ENCODE data around the gene GALM.
"Not testable (repeated sequence)": the region's sequence is repeated elsewhere in the genome, so short reads cannot be mapped to it uniquely, and the experiment has no call there.

GALM gene

DNA sequence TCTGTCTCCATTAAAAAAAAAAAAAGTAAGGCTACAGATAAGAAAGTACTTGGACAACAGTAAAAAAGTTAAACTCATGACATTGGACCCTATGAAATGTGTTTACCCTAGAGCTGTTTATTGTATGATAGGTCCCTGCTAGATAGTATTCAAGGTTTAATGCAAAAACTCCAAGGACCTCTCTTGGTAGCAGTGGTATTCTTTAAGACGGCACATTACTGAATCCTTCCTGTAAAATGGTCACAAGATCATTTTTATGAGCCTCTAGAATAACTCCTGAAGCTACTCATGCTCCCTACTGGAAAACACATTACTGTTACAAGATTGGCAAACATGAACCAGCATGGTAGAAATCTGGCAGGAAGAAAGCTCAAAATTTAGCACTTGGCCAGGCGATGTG lies 38.8 kb downstream of the GALM start:
- no peak for DNase-seq (ENCODE audit: low read depth)
- TF ChIP-seq, protein P1, sequence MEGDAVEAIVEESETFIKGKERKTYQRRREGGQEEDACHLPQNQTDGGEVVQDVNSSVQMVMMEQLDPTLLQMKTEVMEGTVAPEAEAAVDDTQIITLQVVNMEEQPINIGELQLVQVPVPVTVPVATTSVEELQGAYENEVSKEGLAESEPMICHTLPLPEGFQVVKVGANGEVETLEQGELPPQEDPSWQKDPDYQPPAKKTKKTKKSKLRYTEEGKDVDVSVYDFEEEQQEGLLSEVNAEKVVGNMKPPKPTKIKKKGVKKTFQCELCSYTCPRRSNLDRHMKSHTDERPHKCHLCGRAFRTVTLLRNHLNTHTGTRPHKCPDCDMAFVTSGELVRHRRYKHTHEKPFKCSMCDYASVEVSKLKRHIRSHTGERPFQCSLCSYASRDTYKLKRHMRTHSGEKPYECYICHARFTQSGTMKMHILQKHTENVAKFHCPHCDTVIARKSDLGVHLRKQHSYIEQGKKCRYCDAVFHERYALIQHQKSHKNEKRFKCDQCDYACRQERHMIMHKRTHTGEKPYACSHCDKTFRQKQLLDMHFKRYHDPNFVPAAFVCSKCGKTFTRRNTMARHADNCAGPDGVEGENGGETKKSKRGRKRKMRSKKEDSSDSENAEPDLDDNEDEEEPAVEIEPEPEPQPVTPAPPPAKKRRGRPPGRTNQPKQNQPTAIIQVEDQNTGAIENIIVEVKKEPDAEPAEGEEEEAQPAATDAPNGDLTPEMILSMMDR (conservative IDR thresholded peaks at IDR 0.05; ENCODE audit: low read length) = no peak
- H3K4me3 ChIP-seq (ENCODE audit: low read length) = no peak overlapping the region

DNA sequence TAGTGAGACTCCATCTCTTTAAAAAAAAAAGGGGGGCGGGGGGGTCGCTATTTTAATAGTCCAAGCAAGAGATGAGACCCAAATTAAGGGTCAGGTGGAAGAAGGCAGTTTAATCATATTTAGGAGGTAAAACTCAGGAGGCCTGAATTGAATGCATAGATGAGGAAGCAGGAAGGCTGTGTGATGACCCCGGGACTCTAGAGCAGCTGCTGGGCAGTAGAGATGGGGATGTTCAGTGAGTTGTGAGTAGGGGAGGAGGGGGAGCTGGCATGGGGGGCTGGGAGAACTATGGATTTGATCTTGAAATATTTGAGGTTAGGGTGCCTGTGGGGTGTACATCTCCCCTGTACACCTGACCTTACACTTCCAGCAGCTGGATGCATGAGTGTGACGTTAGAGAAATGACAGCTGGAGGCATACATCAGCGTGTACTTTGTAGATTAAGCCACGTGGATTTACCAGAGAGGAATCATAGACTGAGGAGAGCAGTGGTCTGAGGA lies 41.0 kb downstream of the GALM start:
- TF ChIP-seq, protein P1 (conservative IDR thresholded peaks at IDR 0.05; ENCODE audit: low read length) = no peak
- no peak for DNase-seq (ENCODE audit: low read depth)
- H3K4me3 ChIP-seq (ENCODE audit: low read length) = no peak overlapping the region

DNA sequence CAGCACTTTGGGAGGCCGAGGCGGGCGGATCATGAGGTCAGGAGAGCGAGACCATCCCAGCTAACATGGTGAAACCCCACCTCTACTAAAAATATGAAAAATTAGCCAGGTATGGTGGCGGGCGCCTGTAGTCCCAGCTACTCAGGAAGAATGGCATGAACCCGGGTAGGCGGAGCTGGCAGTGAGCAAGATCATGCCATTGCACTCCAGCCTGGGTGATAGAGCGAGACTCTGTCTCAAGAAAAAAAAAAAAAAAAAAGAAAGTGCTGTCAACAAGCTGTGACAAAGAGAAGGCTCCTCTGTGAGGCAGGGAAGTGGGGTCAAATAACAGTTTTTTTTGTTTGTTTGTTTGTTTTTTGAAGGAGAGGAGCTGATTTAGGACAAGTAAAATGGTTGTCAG lies 42.6 kb downstream of the GALM start:
- H3K4me3 ChIP-seq (ENCODE audit: low read length); DNase-seq (ENCODE audit: low read depth): not testable (repeated sequence)

DNA sequence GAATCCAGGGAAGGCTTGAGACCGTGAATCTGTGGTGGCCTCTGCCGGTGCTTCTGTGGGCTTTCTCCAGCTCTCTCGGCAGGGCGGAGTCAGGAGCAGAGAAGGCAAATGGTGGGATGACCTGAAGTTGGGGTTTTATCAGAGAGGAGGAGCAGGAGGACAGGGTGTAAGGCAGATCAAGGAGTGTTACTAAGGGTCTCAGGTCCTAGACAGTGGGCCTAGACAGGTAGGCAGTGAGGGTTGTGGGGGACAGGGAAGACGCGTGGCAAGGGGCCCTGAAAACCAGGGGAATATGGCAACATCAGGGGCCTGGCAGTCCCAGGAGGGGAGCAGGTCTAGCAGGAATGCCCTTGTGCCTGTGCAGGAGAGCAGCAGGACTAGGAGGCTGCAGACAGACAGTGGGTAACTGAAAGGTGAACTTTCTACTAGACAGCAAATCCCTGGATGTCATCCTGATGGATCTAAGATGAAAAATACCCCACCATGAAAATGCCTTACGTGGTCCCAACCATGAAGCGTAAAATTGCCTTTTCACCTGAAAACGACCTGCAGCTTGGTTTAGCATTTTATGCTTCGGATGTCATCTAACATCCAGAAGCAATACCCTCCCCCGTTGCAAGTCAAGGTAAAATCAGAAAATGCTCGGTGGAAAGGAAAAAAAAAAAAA lies 43.1 kb downstream of the GALM start:
- TF ChIP-seq, protein P1 (conservative IDR thresholded peaks at IDR 0.05; ENCODE audit: low read length) = no peak
- DNase-seq (ENCODE audit: low read depth) = no peak
- no peak overlapping the region for H3K4me3 ChIP-seq (ENCODE audit: low read length)

DNA sequence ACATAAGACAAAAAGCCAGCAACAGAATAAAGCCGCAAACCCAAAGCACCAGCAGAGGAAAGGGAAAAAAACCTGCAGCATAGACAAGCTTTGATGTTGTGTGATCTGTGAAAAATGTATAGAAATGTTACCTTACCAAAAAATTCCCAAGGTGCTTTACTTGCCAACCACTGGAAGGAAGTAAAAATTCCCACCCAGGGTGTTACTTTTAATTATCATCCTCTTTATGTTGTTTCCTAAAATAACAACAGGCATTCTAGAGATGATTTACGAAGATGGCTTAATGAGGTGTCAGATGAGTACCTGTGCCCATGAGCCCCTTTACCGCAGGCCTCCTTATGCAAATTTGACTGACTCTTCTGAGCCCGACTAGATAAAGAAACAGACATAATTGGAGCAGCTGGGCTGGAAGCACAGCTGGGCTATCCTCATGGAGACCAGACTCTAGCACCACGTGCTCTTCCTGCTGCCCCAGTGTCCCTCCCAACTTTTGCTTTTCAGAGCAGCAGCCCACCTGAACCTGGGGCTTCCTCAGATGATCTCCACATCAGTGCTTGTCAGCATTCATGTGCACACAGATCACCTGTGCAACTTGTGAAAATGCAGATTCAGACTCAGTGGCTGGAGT lies 43.8 kb downstream of the GALM start:
- no peak for DNase-seq (ENCODE audit: low read depth)
- TF ChIP-seq, protein P1 (conservative IDR thresholded peaks at IDR 0.05; ENCODE audit: low read length) = no peak
- no peak overlapping the region for H3K4me3 ChIP-seq (ENCODE audit: low read length)

DNA sequence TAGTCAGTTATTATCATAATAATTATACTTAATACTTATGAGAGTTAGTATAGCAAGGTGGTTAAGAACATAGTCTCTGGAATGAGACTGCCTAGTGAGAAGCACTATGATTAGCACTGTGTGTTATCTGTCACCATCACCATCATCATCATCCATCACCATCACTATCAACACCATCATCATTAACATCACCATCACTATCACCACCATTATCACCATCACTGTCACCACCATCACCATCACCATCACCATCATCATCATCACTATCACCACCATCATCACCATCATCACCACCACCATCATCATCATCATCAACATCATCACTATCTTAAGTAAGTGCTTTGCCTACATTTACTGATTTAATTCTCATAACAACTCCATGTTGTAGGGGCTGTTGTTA lies 45.6 kb downstream of the GALM start:
- H3K4me3 ChIP-seq (ENCODE audit: low read length) = no peak overlapping the region
- TF ChIP-seq, protein P1 (conservative IDR thresholded peaks at IDR 0.05; ENCODE audit: low read length) = no peak
- DNase-seq (ENCODE audit: low read depth) = no peak

DNA sequence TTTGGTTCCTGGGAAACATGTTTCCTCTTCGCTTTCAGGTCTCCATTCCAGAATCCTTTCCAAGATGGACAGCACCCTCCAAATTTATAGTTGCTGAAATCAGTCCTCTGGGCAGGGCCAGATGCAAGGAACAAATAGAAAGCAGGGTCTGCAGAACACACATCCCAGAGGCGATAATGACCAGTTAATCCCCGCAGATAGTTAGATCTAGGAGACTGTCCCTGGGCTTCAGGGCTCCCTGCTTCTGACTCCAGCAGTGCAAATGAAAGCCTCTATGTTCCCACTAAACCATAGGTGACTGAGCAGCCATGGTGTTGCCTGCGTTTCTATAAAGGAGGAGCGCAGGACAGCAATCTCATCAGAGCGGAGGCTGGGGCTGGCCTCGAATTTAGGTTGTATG lies 46.5 kb downstream of the GALM start:
- H3K4me3 ChIP-seq (ENCODE audit: low read length) = no peak overlapping the region
- DNase-seq (ENCODE audit: low read depth) = no peak
- TF ChIP-seq, protein P1 (conservative IDR thresholded peaks at IDR 0.05; ENCODE audit: low read length) = no peak

Data from AG10803 (cell line).